GM21423 (cell line): ENCODE measurements around the gene DOK6.

ENCODE experiments used
- ATAC-seq: cut with Tn5 transposase; IDR thresholded peaks from one replicate; pipeline ENCODE4 v1.9.1; 2021; ENCODE audit warnings: mild to moderate bottlenecking, moderate library complexity; ENCODE audit not compliant: unreplicated experiment

The DOK6 gene

GRCh38 chr18:69432847-69433246, 32.2 kb downstream of the DOK6 start:
- no peak for ATAC-seq

DNA sequence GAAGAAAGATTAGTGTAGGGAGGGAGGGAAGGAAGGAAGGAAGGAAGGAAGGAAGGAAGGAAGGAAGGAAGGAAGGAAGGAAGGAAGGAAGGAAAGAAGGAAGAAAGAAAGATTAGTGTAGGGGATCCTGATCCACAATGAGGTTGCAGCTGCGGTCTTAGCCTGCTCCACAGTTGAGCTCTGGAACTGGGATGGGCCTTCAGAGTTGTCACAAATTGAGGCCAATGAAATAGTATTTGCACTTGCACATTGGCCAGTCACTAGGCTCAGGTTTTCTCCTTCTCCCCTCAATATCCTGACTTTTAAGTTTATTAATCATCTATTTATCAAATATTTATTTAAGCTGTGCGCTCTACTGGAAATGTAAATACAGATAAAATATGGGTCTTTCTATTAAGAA, 34.3 kb downstream of the DOK6 start:
- no peak for ATAC-seq

- no peak for ATAC-seq
Observed at GRCh38 chr18:69444221-69444620, 43.5 kb downstream of the DOK6 start.

DNA sequence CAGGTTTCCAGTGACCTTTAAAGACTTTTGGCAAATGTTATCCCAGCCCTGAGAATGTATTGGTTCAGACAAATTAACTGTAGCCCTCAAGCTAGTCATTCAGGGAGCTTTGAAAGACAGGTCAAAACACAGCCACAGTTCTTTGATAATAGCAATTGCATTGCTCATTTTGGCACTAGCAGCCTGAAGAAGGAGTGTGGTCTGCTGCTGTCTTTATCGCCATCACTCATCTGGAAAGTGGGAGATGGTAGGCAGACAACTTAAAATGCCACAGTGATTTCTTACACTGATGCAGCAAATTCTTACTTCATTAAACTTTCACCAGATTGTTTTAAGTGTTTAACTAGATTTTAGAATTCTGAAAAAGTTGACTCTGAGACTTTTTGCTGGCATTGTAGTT, 47.2 kb downstream of the DOK6 start:
- ATAC-seq, result no peak

GRCh38 chr18:69455125-69455524, 54.4 kb downstream of the DOK6 start:
- ATAC-seq, result no peak

DNA sequence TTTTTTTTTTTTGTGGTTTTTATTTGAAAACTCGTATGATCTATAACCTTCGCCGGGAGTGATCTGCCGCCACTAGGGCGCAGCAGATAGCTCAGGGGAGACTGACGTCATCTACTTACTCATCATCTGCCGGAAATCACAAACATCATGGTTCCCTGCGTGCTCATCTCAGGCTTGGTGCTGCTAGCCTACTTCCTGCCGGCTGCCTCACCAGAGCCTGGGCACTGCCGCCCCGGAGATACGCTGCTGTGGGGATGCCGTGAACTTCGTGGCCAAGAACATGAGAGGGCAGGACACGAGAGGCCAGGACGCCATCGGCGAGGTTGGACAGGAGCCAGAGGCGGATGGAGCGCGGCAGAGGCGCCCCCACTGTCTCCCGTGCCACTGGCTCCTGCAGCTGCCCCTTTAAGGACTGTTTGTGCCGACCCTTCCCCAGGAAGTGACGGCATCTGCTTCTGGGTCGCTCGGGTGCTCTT, 68.8 kb downstream of the DOK6 start:
- no peak for ATAC-seq

GRCh38 chr18:69480460-69480859, 79.8 kb downstream of the DOK6 start:
- ATAC-seq, result no peak

DNA sequence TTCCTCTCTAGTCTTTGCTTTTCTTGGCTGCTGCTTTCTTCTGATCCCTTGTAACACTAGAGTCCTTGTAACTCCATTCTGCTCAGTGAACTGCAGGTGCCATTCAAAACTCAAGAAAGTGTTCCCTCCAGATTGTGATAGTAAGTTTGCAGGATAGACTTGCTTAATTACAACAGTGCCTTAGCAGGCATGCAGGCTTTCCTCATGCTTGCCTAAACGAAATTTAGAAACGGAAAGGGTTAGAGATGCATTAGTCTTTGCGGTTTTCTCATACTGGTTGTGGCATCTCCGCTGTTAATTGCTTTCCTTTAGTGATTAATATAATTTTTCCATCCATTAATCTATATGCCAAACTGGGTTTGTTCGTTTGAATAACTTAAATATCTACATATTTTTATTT, 82.9 kb downstream of the DOK6 start:
- ATAC-seq, result no peak

- no peak for ATAC-seq
Observed at GRCh38 chr18:69484699-69485396, 84.2 kb downstream of the DOK6 start.

DNA sequence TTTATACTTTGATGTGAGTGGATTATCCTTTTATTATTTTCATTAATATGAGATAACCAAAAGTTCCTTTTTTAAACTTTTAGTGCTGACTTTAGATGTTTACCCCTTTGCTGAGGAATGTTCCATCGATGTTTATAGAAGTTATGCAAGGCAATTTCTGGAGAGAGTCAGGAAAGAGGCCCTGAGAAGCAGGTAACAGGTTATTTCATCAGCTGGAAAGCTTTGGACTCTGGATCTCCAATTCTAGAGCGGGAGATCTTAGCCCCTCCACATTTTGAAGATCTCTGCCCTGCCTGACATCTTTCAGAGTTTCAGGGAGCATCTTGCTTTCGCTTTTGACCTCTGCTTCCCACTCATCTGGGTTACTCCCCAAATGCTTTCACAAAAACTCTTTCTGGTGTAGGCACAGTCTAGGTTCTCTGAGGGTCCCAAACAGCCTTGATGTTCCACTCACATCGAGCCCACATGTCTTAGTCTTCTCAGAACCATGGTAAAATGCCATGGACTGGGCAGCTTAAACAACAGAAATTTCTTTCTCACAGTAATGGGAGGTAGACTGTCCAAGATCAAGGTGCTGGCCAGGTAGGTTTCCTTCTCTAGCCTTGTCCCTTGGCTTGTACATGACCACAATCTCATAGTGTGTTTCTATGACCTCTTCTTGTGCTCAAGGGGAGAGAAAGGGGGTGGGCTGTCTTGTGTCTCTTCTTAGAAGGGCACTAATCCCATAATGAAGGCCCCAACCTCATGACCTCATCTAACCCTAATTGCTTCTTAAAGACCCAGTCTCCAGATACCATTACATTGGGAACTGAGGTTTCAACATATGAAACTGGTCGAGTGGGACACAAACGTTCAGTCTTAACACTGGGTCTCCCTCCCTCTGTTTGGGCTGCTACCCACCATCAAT, 87.1 kb downstream of the DOK6 start:
- ATAC-seq, result no peak

DNA sequence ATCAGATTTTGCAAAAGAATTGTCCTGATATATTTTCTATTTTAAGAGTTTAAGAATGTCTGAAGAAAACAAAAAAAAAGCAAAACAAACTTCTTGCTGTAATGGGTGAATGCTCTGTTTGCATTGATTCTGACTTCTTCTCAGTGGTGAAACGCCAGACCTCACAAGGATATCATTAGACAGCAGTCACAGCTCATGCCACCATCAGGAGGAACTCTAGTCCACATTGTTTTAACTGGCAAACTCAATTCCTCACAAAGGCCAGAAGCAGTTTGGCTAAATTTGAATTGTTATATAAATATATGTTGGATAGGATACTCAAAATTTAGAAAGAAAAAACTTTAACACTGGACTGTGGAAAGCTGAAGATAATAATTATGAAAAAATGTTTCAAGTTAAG, 89.4 kb downstream of the DOK6 start:
- ATAC-seq, result no peak

- ATAC-seq, result no peak
Observed at GRCh38 chr18:69490813-69491212, 90.1 kb downstream of the DOK6 start.

GRCh38 chr18:69491576-69491975, 90.9 kb downstream of the DOK6 start:
- no peak for ATAC-seq

GRCh38 chr18:69492861-69493260, 92.2 kb downstream of the DOK6 start:
- ATAC-seq, result no peak

GRCh38 chr18:69494841-69495240, 94.2 kb downstream of the DOK6 start:
- no peak for ATAC-seq

DNA sequence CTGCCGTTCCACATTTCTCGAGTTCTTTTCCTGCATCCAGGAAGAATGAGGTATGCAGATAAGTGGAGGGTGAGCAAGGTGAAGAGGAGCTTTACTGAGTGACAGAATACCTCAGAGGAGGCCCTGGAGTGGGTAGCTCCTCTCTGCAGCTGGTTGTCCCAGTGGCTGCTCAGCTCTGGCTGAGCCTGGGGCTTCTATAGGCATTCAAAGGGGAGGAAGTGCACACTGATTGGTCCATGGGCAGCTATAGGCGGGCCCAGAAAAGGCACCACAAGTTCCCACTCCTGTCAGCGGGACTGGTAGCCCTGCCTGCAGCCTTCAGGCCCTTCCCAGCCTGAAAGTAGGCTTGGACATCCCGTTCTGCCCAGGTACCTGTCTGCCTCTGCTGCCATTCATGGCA, 94.7 kb downstream of the DOK6 start:
- ATAC-seq, result no peak

- no peak for ATAC-seq
Observed at GRCh38 chr18:69495841-69496533, 95.3 kb downstream of the DOK6 start.

DNA sequence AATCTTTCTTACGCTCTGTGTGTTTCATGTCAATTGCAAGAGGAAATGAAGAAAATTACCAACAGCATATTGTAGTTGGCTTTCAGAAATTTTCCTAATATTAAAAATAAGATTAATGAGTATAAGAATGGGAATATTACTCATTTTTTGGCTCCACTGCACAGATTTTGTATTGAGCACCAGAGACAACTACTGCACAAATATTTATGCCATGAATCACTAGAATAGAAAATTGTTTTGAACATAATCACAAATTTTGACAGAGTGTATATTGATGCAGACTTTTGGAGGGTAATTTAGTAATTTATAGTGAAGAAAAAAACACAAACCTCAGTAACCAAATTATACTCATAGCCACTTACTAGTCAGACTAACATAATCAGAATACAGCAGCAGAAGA, 118.3 kb downstream of the DOK6 start:
- no peak for ATAC-seq

DNA sequence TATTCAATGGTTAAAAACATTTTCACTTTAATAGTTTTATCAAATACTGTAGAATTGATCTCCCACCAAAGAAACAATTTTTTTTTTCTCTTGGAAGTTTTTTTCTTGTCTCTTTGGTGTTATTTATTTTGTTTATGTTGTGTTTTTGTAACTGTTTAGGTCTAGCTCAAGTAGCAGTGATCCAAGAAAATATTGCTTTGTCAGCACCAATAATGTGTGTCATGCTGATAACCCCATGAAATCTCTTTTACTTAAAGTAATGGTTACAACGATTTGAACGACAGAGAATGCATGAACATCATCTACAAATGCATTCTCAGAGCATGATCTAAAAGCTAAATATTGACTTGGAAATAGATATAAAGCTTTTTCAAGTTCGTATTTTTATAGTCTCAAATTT, 122.9 kb downstream of the DOK6 start:
- no peak for ATAC-seq

- ATAC-seq, result no peak
Observed at GRCh38 chr18:69528435-69528834, 127.7 kb downstream of the DOK6 start.

DNA sequence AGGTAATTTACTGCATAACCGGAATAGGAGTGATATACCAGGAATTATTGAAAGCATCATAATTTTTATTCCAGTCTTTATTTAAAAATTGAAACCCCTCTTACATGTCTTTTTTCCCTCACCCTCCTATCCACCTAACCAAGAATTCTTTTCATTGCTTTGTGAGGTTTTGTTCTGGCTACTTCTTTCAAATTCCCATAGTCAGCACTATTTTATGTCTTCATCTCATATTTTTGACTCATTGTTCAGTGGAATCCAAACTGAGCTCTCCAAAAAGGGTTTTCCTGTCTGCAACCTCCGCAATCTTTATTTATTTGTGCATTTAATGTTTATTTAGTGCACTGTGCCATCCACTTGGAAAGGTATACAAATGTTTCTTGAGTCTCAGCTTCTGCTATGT, 128.5 kb downstream of the DOK6 start:
- no peak for ATAC-seq

DNA sequence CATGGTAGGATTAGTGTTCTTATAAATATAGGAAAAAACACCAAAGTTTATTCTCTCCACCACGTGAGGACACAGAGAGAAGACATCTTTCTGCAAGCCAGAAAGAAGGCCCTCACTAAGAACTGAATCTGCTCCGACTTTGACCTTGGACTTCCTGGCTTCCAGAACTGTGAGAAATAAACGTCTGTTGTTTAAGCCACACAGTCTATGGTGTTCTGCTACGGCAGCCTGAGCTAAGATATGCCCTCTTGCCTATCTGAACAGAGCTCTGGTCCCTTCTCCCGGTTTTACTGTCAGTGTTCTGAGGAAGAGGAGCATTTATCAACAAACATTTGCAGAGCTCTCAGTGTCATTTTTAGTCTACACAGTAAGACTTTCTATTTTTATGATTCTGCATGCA, 131.3 kb downstream of the DOK6 start:
- no peak for ATAC-seq
